ENCODE measurements around the gene GRK4.

GRK4 gene

DNA sequence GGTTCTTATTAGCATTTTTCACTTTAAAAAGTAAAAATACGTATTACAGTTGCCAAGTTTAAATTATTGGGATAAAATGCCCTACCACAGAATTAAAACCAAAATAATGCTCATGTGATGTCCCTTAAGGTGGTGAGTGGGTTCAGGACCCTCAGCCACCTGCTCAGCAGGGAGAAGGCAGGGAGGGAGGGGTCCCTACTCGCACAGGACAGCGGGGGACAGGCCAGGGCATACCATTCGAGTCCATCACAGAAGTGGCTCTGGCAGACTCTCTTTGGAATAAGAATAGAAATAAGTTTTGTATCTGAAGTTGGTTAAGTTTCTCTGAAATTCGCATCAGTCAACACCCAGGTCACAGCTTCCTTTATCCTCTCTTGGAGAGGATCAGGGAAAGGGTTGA lies 37.9 kb upstream of the GRK4 start:
- no peaks in the 10 kb centered on the region for H3K27me3 ChIP-seq (ENCODE audit: insufficient read depth, low read length, poor library complexity, severe bottlenecking)
- no peaks in the 10 kb centered on the region for H3K4me1 ChIP-seq (ENCODE audit: insufficient read depth, low read length, poor library complexity, severe bottlenecking)
- H3K9ac ChIP-seq (ENCODE audit: low read depth, low read length, poor library complexity, severe bottlenecking): no peak overlapping the region
- no peaks in the 10 kb centered on the region for H3K79me2 ChIP-seq (ENCODE audit: insufficient read depth, low read length)
- no peaks in the 10 kb centered on the region for H3K9me3 ChIP-seq (ENCODE audit: insufficient read depth, low read depth, low read length)
- H3F3A ChIP-seq (ENCODE audit: low read depth): no peaks in the 10 kb centered on the region
- TF ChIP-seq EZH2phosphoT487 (IDR thresholded peaks at IDR 0.05; ENCODE audit: borderline replicate concordance): no peak
- TF ChIP-seq CTCF (conservative IDR thresholded peaks at IDR 0.05; ENCODE audit: low read length): no peak
- H2AFZ ChIP-seq (ENCODE audit: low read length): no peak overlapping the region
- H3K4me3 ChIP-seq (ENCODE audit: low read length, poor library complexity, severe bottlenecking): no peak overlapping the region
- no peaks in the 10 kb centered on the region for H4K20me1 ChIP-seq (ENCODE audit: insufficient read depth, low read length, poor library complexity, severe bottlenecking)
- no peaks in the 10 kb centered on the region for H3K9me2 ChIP-seq (replicated peaks; ENCODE audit: low read depth, low read length)
- H3K36me3 ChIP-seq (ENCODE audit: insufficient read depth, low read length): peaks cover 76% of the 10 kb centered on the region; the same call in 1 of the 2 replicates
- H3K4me2 ChIP-seq (ENCODE audit: low read depth, low read length, poor library complexity, severe bottlenecking): no peak overlapping the region

DNA sequence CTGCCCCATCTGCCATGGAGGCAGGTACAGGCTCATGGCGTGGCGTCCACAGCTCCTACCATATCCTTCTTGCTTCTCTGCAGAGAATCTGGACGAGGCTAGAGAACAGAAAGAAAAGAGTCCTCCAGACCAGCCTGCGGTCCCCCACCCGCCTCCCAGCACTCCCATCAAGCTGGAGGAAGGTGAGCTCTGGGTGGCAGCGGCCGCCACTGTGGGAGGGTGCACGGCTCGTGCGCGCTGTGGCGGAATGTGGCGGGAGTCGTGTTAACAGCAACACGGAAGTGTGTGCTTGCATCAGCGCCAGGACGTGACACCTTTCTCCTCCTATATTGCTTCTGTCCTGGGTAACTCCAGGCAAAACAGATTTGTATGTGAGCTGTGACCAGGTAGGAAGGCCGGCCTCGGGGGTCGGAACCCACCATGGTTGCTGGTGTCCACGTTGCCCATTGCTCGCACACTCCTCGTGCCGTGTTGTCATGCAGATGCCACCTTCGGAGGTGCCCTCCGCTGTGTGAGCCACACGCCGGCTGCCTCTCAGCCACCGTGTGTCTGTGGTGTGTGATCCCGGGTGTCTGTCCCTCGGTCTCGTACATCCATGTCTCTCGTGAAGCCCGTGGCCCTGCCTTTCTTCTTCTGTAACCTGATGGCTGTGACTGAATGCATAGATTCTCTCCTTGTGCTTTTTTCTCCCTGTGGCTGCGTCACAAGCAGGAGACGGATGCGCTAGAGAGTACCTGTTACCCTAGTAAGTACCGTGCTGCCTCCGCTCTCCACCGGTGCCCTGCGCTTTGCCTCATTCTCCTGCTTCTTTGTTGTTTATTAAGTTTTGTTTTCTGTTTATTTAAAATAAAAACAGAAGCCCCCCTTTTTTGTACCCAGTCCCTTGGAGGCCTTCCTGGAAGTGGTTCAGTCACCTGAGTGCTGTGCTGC lies 37.2 kb upstream of the GRK4 start:
- H2AFZ ChIP-seq (ENCODE audit: low read length): no peak overlapping the region
- H3K4me1 ChIP-seq (ENCODE audit: insufficient read depth, low read length, poor library complexity, severe bottlenecking): no peaks in the 10 kb centered on the region
- no peaks in the 10 kb centered on the region for H3K9me3 ChIP-seq (ENCODE audit: insufficient read depth, low read depth, low read length)
- H3K4me2 ChIP-seq (ENCODE audit: low read depth, low read length, poor library complexity, severe bottlenecking): no peak overlapping the region
- H3K4me3 ChIP-seq (ENCODE audit: low read length, poor library complexity, severe bottlenecking): no peak overlapping the region
- no peaks in the 10 kb centered on the region for H3K79me2 ChIP-seq (ENCODE audit: insufficient read depth, low read length)
- no peak overlapping the region for H3K9ac ChIP-seq (ENCODE audit: low read depth, low read length, poor library complexity, severe bottlenecking)
- H3K9me2 ChIP-seq (replicated peaks; ENCODE audit: low read depth, low read length): no peaks in the 10 kb centered on the region
- no peaks in the 10 kb centered on the region for H3K27me3 ChIP-seq (ENCODE audit: insufficient read depth, low read length, poor library complexity, severe bottlenecking)
- H3K36me3 ChIP-seq (ENCODE audit: insufficient read depth, low read length): peaks cover 76% of the 10 kb centered on the region; the same call in 1 of the 2 replicates
- H4K20me1 ChIP-seq (ENCODE audit: insufficient read depth, low read length, poor library complexity, severe bottlenecking): no peaks in the 10 kb centered on the region
- no peaks in the 10 kb centered on the region for H3F3A ChIP-seq (ENCODE audit: low read depth)
- TF ChIP-seq EZH2phosphoT487 (IDR thresholded peaks at IDR 0.05; ENCODE audit: borderline replicate concordance) (no peak), CTCF (conservative IDR thresholded peaks at IDR 0.05; ENCODE audit: low read length) (no peak)

DNA sequence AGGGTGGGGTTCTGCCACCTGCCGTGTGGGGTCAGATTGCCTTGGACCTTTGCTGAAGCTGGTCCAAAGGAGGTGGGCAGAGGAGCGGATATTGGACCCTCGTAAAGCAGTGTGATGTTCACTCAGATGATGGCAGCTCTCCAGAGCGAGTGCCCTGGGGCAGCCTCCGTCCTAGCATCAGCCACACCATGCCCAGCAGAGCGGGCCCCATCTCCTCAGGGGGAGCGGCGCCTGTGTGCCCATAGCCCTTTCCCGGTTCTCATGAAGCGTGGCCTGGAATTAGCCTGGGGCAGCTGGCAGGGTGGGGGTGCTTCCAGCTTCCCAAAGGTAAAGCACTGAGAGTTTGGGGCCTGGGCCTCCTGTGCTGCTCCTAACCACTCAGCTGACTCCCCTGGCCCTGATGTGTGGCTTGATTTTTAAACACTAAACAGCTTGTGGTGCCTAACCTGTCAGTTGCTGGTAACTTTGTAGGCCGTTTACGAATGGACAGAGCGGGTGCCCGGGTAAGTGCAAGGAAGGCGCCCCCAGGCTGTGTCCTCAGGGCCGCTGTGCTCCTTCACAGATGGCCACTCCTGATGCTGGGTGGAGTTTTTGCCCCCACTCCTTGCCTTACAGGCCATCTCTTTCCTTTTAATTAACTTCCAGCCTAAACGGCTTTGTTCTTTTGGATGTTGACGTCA lies 36.2 kb upstream of the GRK4 start:
- H3K9me2 ChIP-seq (replicated peaks; ENCODE audit: low read depth, low read length): no peaks in the 10 kb centered on the region
- H3F3A ChIP-seq (ENCODE audit: low read depth): no peaks in the 10 kb centered on the region
- H3K79me2 ChIP-seq (ENCODE audit: insufficient read depth, low read length): no peaks in the 10 kb centered on the region
- H3K9ac ChIP-seq (ENCODE audit: low read depth, low read length, poor library complexity, severe bottlenecking): no peak overlapping the region
- peaks cover 74% of the 10 kb centered on the region; the same call in 1 of the 2 replicates for H3K36me3 ChIP-seq (ENCODE audit: insufficient read depth, low read length)
- no peaks in the 10 kb centered on the region for H3K9me3 ChIP-seq (ENCODE audit: insufficient read depth, low read depth, low read length)
- H3K4me3 ChIP-seq (ENCODE audit: low read length, poor library complexity, severe bottlenecking): no peak overlapping the region
- H3K4me2 ChIP-seq (ENCODE audit: low read depth, low read length, poor library complexity, severe bottlenecking): no peak overlapping the region
- no peak overlapping the region for H2AFZ ChIP-seq (ENCODE audit: low read length)
- no peaks in the 10 kb centered on the region for H4K20me1 ChIP-seq (ENCODE audit: insufficient read depth, low read length, poor library complexity, severe bottlenecking)
- TF ChIP-seq EZH2phosphoT487 (IDR thresholded peaks at IDR 0.05; ENCODE audit: borderline replicate concordance) (no peak), CTCF (conservative IDR thresholded peaks at IDR 0.05; ENCODE audit: low read length) (no peak)
- peaks cover 1% of the 10 kb centered on the region for H3K4me1 ChIP-seq (ENCODE audit: insufficient read depth, low read length, poor library complexity, severe bottlenecking)
- no peaks in the 10 kb centered on the region for H3K27me3 ChIP-seq (ENCODE audit: insufficient read depth, low read length, poor library complexity, severe bottlenecking)

All from Loucy (cell line).